ENCODE data around the gene WWOX. TPM values are rescaled to one million over a fixed set of nuclear protein-coding genes. Genes with fewer than 3 reads are reported as not detected.

WWOX gene
- total and polyA plus RNA-seq, 2 of the 13 experiments (the other 11 are each of a cell fraction or from before 2014, with no cell fraction given): 9.1 to 37.4 TPM

- 61% methylated on average over 4 of the region's 4 CpGs for WGBS (ENCODE audit: low lambda C conversion rate)
- FAIRE-seq: no peak
Measured at GRCh38 chr16:79090966-79091365, 991.5 kb downstream of the WWOX start.

More at GRCh38 chr16:79090966-79091365, 991.5 kb downstream of the WWOX start:
- no peaks in the 10 kb centered on the region for H3K27me3 ChIP-seq (ENCODE audit: control insufficient read depth in 1 of 2, insufficient read depth in 2 of 2, low read length in 2 of 2)
- BruUV-seq (replicated peaks): no TSS peak
- H4K20me1 ChIP-seq (ENCODE audit: insufficient read depth, low read length): no peaks in the 10 kb centered on the region
- no peak for ATAC-seq
- no peak overlapping the region for H3K4me3 ChIP-seq (replicated peaks in 1 of 3; ENCODE audit: insufficient read depth in 1 of 3, low read depth in 2 of 3, low read length in 3 of 3)
- intact Hi-C loops (cut with micrococcal nuclease; ENCODE audit: unreplicated experiment) (no loop called here), in situ Hi-C loops (cut with HindIII; ENCODE audit: extremely low pct_ligation_motif_present, low pct_unique_long_range_greater_than_20kb) (no loop called here)
- no peak for DNase-seq (ENCODE audit: low spot score)
- TF ChIP-seq, protein P1, sequence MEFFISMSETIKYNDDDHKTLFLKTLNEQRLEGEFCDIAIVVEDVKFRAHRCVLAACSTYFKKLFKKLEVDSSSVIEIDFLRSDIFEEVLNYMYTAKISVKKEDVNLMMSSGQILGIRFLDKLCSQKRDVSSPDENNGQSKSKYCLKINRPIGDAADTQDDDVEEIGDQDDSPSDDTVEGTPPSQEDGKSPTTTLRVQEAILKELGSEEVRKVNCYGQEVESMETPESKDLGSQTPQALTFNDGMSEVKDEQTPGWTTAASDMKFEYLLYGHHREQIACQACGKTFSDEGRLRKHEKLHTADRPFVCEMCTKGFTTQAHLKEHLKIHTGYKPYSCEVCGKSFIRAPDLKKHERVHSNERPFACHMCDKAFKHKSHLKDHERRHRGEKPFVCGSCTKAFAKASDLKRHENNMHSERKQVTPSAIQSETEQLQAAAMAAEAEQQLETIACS (CRISPR knock-in tag; IDR thresholded peaks at IDR 0.05): no peak
- no peak for TF ChIP-seq KLF12 (CRISPR knock-in tag; IDR thresholded peaks at IDR 0.05; ENCODE audit: borderline replicate concordance)
- no peak for TF ChIP-seq ZNF614 (CRISPR knock-in tag; IDR thresholded peaks at IDR 0.05; ENCODE audit: borderline replicate concordance)
- TF ChIP-seq SOX5 (CRISPR knock-in tag; IDR thresholded peaks at IDR 0.05; ENCODE audit: borderline replicate concordance): no peak
- no peak for TF ChIP-seq ZNF776 (CRISPR knock-in tag; IDR thresholded peaks at IDR 0.05)
- TF ChIP-seq CHD4 (IDR thresholded peaks at IDR 0.05; ENCODE audit: borderline replicate concordance, low read length): no peak
- no peak for TF ChIP-seq HDAC2 (CRISPR knock-in tag; IDR thresholded peaks at IDR 0.05)
- TF ChIP-seq STAG1 (CRISPR knock-in tag; IDR thresholded peaks at IDR 0.05): no peak
- TF ChIP-seq ZNF264 (CRISPR knock-in tag; IDR thresholded peaks at IDR 0.05): no peak
- TF ChIP-seq ZNF788 (CRISPR knock-in tag; IDR thresholded peaks at IDR 0.05; ENCODE audit: borderline replicate concordance): no peak
- no peak for TF ChIP-seq ZNF749 (CRISPR knock-in tag; IDR thresholded peaks at IDR 0.05; ENCODE audit: borderline replicate concordance)
- no peak for TF ChIP-seq HES4 (CRISPR knock-in tag; IDR thresholded peaks at IDR 0.05; ENCODE audit: borderline replicate concordance)
- no peak for TF ChIP-seq BCLAF1 (IDR thresholded peaks at IDR 0.05)
- TF ChIP-seq, protein P2, sequence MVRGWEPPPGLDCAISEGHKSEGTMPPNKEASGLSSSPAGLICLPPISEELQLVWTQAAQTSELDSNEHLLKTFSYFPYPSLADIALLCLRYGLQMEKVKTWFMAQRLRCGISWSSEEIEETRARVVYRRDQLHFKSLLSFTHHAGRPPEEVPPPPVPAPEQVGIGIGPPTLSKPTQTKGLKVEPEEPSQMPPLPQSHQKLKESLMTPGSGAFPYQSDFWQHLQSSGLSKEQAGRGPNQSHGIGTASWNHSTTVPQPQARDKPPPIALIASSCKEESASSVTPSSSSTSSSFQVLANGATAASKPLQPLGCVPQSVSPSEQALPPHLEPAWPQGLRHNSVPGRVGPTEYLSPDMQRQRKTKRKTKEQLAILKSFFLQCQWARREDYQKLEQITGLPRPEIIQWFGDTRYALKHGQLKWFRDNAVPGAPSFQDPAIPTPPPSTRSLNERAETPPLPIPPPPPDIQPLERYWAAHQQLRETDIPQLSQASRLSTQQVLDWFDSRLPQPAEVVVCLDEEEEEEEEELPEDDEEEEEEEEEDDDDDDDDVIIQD (CRISPR knock-in tag; IDR thresholded peaks at IDR 0.05; ENCODE audit: low read depth): no peak
- TF ChIP-seq, protein P3, sequence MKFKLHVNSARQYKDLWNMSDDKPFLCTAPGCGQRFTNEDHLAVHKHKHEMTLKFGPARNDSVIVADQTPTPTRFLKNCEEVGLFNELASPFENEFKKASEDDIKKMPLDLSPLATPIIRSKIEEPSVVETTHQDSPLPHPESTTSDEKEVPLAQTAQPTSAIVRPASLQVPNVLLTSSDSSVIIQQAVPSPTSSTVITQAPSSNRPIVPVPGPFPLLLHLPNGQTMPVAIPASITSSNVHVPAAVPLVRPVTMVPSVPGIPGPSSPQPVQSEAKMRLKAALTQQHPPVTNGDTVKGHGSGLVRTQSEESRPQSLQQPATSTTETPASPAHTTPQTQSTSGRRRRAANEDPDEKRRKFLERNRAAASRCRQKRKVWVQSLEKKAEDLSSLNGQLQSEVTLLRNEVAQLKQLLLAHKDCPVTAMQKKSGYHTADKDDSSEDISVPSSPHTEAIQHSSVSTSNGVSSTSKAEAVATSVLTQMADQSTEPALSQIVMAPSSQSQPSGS (CRISPR knock-in tag; IDR thresholded peaks at IDR 0.05): no peak
- TF ChIP-seq GFI1 (CRISPR knock-in tag; IDR thresholded peaks at IDR 0.05; ENCODE audit: borderline replicate concordance): no peak
- no peak for TF ChIP-seq TFAP4 (IDR thresholded peaks at IDR 0.05; ENCODE audit: borderline replicate concordance, low read depth)
- ChIA-PET CTCF (ENCODE audit: low intra/inter-chr PET ratio, low total read pairs) (no interaction called here), POLR2A (no interaction called here)
- H3K4me2 ChIP-seq (ENCODE audit: low read depth, low read length): no peak overlapping the region
- no peaks in the 10 kb centered on the region for H3K9me3 ChIP-seq (ENCODE audit: low read length)
- H3K27ac ChIP-seq (ENCODE audit: extremely low read length, insufficient read depth, low read length): no peak overlapping the region
- no peak overlapping the region for H3K9ac ChIP-seq (ENCODE audit: insufficient read depth, low read depth, low read length)
- no peaks in the 10 kb centered on the region for H3K36me3 ChIP-seq (replicated peaks in 1 of 2; ENCODE audit: control insufficient read depth in 1 of 2, insufficient read depth in 2 of 2, low read length in 2 of 2)
- H3K79me2 ChIP-seq (ENCODE audit: insufficient read depth, low read length): no peaks in the 10 kb centered on the region
- no peaks in the 10 kb centered on the region for H3K4me1 ChIP-seq (ENCODE audit: insufficient read depth, low read length)
- H2AFZ ChIP-seq (ENCODE audit: low read length): no peak overlapping the region
